Brain microvascular endothelial cell (primary cell): ENCODE data around the gene DSG1.

Experiments used
- DNase-seq: peaks from one replicate; pipeline ENCODE4 v3.0.0-alpha.2; 2020
- H3K27ac ChIP-seq: fragments of 250-450 bp; sonication (Bioruptor Pico); 2 replicates; pipeline ENCODE4 v1.5.1; 2020; ENCODE audit warnings: mild to moderate bottlenecking, moderate library complexity
- H3K27me3 ChIP-seq: fragments of 250-450 bp; sonication (Bioruptor Pico); replicated peaks from 2 replicates; pipeline ENCODE4 v1.5.1; 2020; ENCODE audit warnings: mild to moderate bottlenecking
- H3K36me3 ChIP-seq: fragments of 250-450 bp; sonication (Bioruptor Pico); replicated peaks from 2 replicates; pipeline ENCODE4 v1.5.1; 2020; ENCODE audit warnings: mild to moderate bottlenecking
- H3K4me3 ChIP-seq: 2 replicates; pipeline ENCODE4 v1.5.1; 2011; ENCODE audit warnings: low read depth, mild to moderate bottlenecking, control low read depth, low read length, moderate library complexity
- CTCF ChIP-seq: IDR thresholded peaks from 2 replicates; pipeline ENCODE4 v1.5.1; 2011; ENCODE audit warnings: low read depth, mild to moderate bottlenecking, moderate library complexity, low read length, control low read depth, inconsistent platforms; ENCODE audit errors: missing control alignments
- in situ Hi-C: cut with HindIII; loops from 2 replicates; pipeline ENCODE4 v1.10.0; 2017; ENCODE audit warnings: low sequenced_read_pairs, low pct_ligation_motif_present

Gene DSG1

DNA sequence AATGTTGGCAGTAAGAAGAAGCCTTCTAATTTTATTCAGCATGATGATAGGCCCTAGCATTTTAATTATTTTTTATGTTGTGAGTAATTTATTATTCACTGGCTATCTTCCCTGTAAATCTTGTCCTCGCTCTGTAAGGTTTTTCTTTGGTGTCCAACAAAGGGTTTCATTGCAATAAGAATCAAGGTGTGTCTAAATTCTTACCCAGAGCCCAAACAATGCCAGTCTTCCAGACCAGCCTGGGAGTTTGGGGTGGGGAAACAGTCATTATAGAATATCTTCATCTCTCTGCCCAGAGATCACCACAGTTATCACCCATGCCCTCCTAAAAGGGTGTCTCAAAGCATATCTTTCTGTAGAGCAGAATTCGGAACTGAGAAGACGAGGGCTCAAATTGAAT is 58.5 kb downstream of the DSG1 start, which contains the start of gene DSG4:
TSS of gene DSG4 (plus strand) at position 301 of the 400 bp plus-strand sequence. CDS start 135 bp downstream, outside the sequence.
- H3K27ac ChIP-seq: no peak within 1 kb of the TSS
- TF ChIP-seq CTCF: no peak
- in situ Hi-C loops: no loop called here
- no peak within 1 kb of the TSS for H3K4me3 ChIP-seq
- H3K36me3 ChIP-seq: no peaks in the 10 kb centered on the region
- DNase-seq: no peak
- H3K27me3 ChIP-seq: no peaks in the 10 kb centered on the region

DNA sequence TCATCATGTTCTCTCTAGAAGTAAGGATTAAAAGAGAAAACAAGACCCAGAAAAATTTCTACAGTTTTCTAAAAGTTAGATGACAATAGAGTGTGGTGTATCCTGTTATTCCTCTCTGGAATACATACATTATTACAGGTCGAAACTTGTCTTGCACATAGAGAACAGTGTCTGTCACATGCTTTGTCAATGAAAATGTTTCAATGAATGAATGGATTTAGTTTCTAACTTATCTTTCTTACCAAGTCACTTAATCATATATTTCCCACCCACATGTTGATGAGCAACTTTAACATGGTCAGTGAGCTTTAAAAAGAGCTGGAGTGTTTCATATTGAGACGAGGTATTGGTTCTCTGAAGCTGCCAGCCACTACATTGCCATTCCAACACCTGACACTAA is 63.0 kb downstream of the DSG1 start:
- Histone ChIP-seq H3K27ac (no peak overlapping the region), H3K36me3 (no peaks in the 10 kb centered on the region), H3K4me3 (no peak overlapping the region), H3K27me3 (no peaks in the 10 kb centered on the region)
- no peak for DNase-seq
- in situ Hi-C loops: no loop called here
- no peak for TF ChIP-seq CTCF

- no peak for DNase-seq
- in situ Hi-C loops: no loop called here
Observed at GRCh38 chr18:31382107-31382506, 64.1 kb downstream of the DSG1 start.

DNA sequence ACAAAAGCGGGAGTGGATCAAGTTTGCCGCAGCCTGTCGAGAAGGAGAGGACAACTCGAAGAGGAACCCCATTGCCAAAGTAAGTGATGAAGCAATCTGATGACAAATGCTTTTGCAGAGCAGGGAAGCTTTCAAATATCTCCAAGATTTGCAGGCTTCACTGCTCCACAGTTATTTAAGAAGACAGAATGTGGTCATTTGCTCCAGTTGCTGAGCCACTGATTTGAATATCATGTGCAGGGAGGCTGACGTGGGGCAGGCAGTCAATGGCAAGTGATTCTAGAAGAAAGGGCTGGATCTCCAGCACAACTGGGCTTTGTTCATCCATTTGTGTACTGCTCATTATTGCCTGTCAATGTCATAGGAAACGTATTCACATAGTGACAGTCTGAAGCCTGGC is 68.8 kb downstream of the DSG1 start:
- no peak overlapping the region for H3K27ac ChIP-seq
- no peaks in the 10 kb centered on the region for H3K36me3 ChIP-seq
- DNase-seq: no peak
- in situ Hi-C loops: no loop called here
- no peaks in the 10 kb centered on the region for H3K27me3 ChIP-seq
- no peak for TF ChIP-seq CTCF
- no peak overlapping the region for H3K4me3 ChIP-seq

More at GRCh38 chr18:31382107-31382506, 64.1 kb downstream of the DSG1 start:
- no peaks in the 10 kb centered on the region for H3K36me3 ChIP-seq
- no peaks in the 10 kb centered on the region for H3K27me3 ChIP-seq
- no peak overlapping the region for H3K27ac ChIP-seq
- TF ChIP-seq CTCF: no peak
- no peak overlapping the region for H3K4me3 ChIP-seq

GRCh38 chr18:31393286-31393685 is 75.3 kb downstream of the DSG1 start:
- in situ Hi-C loops: no loop called here
- DNase-seq: no peak
- no peak for TF ChIP-seq CTCF

GRCh38 chr18:31396796-31397612 is 79.0 kb downstream of the DSG1 start:
- Histone ChIP-seq H3K4me3 (no peak overlapping the region), H3K27me3 (no peaks in the 10 kb centered on the region), H3K27ac (no peak overlapping the region), H3K36me3 (no peaks in the 10 kb centered on the region)
- no peak for DNase-seq
- no peak for TF ChIP-seq CTCF
- in situ Hi-C loops: no loop called here

More at GRCh38 chr18:31393286-31393685, 75.3 kb downstream of the DSG1 start:
- no peak overlapping the region for H3K27ac ChIP-seq
- H3K36me3 ChIP-seq: no peaks in the 10 kb centered on the region
- H3K27me3 ChIP-seq: no peaks in the 10 kb centered on the region
- H3K4me3 ChIP-seq: no peak overlapping the region
